ENCODE data around the gene CEBPA.
A peak's percentile ranks its signal among the peaks of the same experiment; 100 is the strongest.

The CEBPA gene

GRCh38 chr19:33310606-33311325 lies 8.4 kb upstream of the CEBPA start:
- no peak overlapping the region for H3K4me3 ChIP-seq (ENCODE audit: low read depth in 1 of 5, low read length in 5 of 5)
- no peak overlapping the region for H3K9ac ChIP-seq (ENCODE audit: low read length in 5 of 5)
- peaks cover 0 to 5% (median 0%) of the 10 kb centered on the region in 5 donors for H3K27me3 ChIP-seq (ENCODE audit: control insufficient read depth in 5 of 5, insufficient read depth in 4 of 5, low read length in 5 of 5)
- H3K4me1 ChIP-seq (ENCODE audit: control insufficient read depth in 5 of 5, insufficient read depth in 5 of 5, low read length in 5 of 5), result peaks cover 0 to 4% (median 0%) of the 10 kb centered on the region in 5 donors
- no peak overlapping the region for H3K27ac ChIP-seq (ENCODE audit: low read depth, low read length)
- peaks cover 0 to 3% (median 0%) of the 10 kb centered on the region in 5 donors for H3K9me3 ChIP-seq (ENCODE audit: control insufficient read depth in 5 of 5, low read length in 5 of 5)
- H3K36me3 ChIP-seq (ENCODE audit: control insufficient read depth in 5 of 5, insufficient read depth in 5 of 5, low read length in 5 of 5), result no peaks in the 10 kb centered on the region

DNA sequence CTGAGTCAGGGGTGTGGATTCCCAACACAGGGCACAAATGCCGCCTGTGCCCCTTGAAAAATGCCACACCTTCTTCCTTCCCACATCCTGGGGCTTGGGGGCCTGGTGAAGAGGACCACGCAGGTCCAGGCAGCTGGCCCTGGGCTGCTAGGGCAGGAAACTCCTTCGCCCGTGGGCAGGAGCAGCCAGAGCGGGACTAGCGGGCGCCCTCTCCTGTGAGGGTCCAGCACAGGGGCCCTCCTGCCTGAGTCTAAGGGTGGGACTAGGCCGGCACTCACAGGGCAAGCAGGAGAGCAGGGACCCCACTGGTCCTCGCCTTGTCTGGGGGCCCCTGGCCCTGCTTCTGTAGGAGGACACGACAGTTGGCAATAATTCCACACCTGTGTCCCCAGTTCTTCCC lies 7.5 kb upstream of the CEBPA start:
- H3K27ac ChIP-seq (ENCODE audit: low read depth, low read length), result no peak overlapping the region
- H3K4me1 ChIP-seq (ENCODE audit: control insufficient read depth in 5 of 5, insufficient read depth in 5 of 5, low read length in 5 of 5), result peaks cover 0 to 13% (median 0%) of the 10 kb centered on the region in 5 donors
- peaks cover 0 to 5% (median 0%) of the 10 kb centered on the region in 5 donors for H3K27me3 ChIP-seq (ENCODE audit: control insufficient read depth in 5 of 5, insufficient read depth in 4 of 5, low read length in 5 of 5)
- no peak overlapping the region for H3K4me3 ChIP-seq (ENCODE audit: low read depth in 1 of 5, low read length in 5 of 5)
- no peak overlapping the region for H3K9ac ChIP-seq (ENCODE audit: low read length in 5 of 5)
- H3K36me3 ChIP-seq (ENCODE audit: control insufficient read depth in 5 of 5, insufficient read depth in 5 of 5, low read length in 5 of 5), result no peaks in the 10 kb centered on the region
- peaks cover 0 to 3% (median 0%) of the 10 kb centered on the region in 5 donors for H3K9me3 ChIP-seq (ENCODE audit: control insufficient read depth in 5 of 5, low read length in 5 of 5)

GRCh38 chr19:33306853-33307792 lies 4.8 kb upstream of the CEBPA start:
- H3K4me3 ChIP-seq (ENCODE audit: low read depth in 1 of 5, low read length in 5 of 5), result no peak overlapping the region
- H3K36me3 ChIP-seq (ENCODE audit: control insufficient read depth in 5 of 5, insufficient read depth in 5 of 5, low read length in 5 of 5), result no peaks in the 10 kb centered on the region
- H3K4me1 ChIP-seq (ENCODE audit: control insufficient read depth in 5 of 5, insufficient read depth in 5 of 5, low read length in 5 of 5), result peaks cover 2 to 29% (median 16%) of the 10 kb centered on the region in 5 donors
- no peak overlapping the region for H3K9ac ChIP-seq (ENCODE audit: low read length in 5 of 5)
- H3K9me3 ChIP-seq (ENCODE audit: control insufficient read depth in 5 of 5, low read length in 5 of 5), result no peaks in the 10 kb centered on the region
- peaks cover 0 to 5% (median 0%) of the 10 kb centered on the region in 5 donors for H3K27me3 ChIP-seq (ENCODE audit: control insufficient read depth in 5 of 5, insufficient read depth in 4 of 5, low read length in 5 of 5)
- no peak overlapping the region for H3K27ac ChIP-seq (ENCODE audit: low read depth, low read length)

GRCh38 chr19:33306191-33306590 lies 3.9 kb upstream of the CEBPA start:
- H3K27me3 ChIP-seq (ENCODE audit: control insufficient read depth in 5 of 5, insufficient read depth in 4 of 5, low read length in 5 of 5), result peaks cover 0 to 5% (median 0%) of the 10 kb centered on the region in 5 donors
- peaks cover 2 to 32% (median 18%) of the 10 kb centered on the region in 5 donors for H3K4me1 ChIP-seq (ENCODE audit: control insufficient read depth in 5 of 5, insufficient read depth in 5 of 5, low read length in 5 of 5)
- H3K36me3 ChIP-seq (ENCODE audit: control insufficient read depth in 5 of 5, insufficient read depth in 5 of 5, low read length in 5 of 5), result no peaks in the 10 kb centered on the region
- H3K4me3 ChIP-seq (ENCODE audit: low read depth in 1 of 5, low read length in 5 of 5), result no peak overlapping the region
- no peaks in the 10 kb centered on the region for H3K9me3 ChIP-seq (ENCODE audit: control insufficient read depth in 5 of 5, low read length in 5 of 5)
- H3K9ac ChIP-seq (ENCODE audit: low read length in 5 of 5), result no peak overlapping the region
- H3K27ac ChIP-seq (ENCODE audit: low read depth, low read length), result no peak overlapping the region

DNA sequence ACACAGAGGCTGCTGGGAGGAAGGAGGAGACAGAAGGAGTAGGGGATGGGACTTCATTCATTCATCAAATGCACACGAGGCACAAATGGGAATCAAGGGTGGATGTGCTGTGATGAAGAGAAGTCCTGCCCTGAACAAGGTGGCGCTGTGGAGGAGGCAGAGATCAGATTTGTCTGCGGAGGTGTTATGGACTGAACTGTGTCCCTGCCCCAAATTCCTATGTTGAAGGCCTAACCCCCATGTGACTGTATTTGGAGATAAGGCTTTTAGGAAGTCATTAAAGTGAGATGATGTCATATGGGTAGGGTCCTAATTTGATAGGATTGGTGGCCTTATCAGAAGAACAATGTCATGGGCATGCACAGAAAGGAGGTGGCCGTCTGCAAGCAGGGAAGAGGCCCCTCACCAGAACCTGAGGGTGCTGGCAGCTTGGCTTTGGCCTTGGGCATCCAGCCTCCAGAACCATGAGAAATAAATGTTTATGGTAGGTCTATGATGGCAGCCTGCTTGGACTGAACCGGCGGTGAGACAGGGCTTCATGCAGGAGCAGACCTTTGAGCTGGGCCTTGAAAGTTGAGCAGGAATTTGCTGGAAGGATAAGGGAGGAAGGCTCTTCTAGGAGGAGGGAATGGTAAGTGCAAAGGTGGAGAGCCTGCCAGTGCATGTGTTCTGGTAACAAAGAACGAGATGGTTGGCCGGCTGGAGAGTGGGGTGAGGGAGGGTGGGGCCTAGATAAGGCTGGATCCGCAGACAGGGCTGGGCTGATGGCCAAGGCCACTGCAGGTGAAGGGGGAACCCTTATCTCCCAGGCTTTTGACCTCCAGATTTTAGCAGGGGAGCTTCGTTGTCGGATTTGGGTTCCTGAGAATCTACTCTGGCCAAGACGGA lies 2.7 kb upstream of the CEBPA start:
- peaks cover 0 to 5% (median 0%) of the 10 kb centered on the region in 5 donors for H3K36me3 ChIP-seq (ENCODE audit: control insufficient read depth in 5 of 5, insufficient read depth in 5 of 5, low read length in 5 of 5)
- peaks cover 2 to 43% (median 30%) of the 10 kb centered on the region in 5 donors for H3K4me1 ChIP-seq (ENCODE audit: control insufficient read depth in 5 of 5, insufficient read depth in 5 of 5, low read length in 5 of 5)
- H3K27ac ChIP-seq (ENCODE audit: low read depth, low read length), result no peak overlapping the region
- no peak overlapping the region for H3K9ac ChIP-seq (ENCODE audit: low read length in 5 of 5)
- no peaks in the 10 kb centered on the region for H3K9me3 ChIP-seq (ENCODE audit: control insufficient read depth in 5 of 5, low read length in 5 of 5)
- H3K4me3 ChIP-seq (ENCODE audit: low read depth in 1 of 5, low read length in 5 of 5), result peak overlapping the region in 1 of 5 donors; percentile 26
- no peaks in the 10 kb centered on the region for H3K27me3 ChIP-seq (ENCODE audit: control insufficient read depth in 5 of 5, insufficient read depth in 4 of 5, low read length in 5 of 5)

DNA sequence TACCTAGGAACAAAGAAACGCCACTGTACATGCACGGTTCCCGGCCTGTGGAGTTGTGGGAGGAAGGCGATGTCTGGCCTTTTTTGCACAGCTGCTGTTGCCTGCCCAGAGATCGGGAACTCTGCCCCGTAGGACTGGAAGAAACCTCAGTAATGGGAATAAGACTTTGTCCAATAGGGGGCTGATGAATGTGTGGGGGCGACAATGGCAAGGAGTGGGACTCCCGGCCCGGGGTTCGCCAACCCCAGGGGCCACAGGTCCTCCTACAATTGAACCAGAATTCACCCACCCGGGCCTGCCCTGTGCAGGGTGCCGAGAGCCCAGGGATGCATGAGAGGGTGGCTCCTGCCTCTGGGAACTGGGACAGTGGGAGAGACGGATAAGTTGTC lies 2.0 kb upstream of the CEBPA start:
- Histone ChIP-seq H3K27me3 (ENCODE audit: control insufficient read depth in 5 of 5, insufficient read depth in 4 of 5, low read length in 5 of 5) (no peaks in the 10 kb centered on the region), H3K9me3 (ENCODE audit: control insufficient read depth in 5 of 5, low read length in 5 of 5) (no peaks in the 10 kb centered on the region), H3K36me3 (ENCODE audit: control insufficient read depth in 5 of 5, insufficient read depth in 5 of 5, low read length in 5 of 5) (peaks cover 0 to 6% (median 0%) of the 10 kb centered on the region in 5 donors), H3K27ac (ENCODE audit: low read depth, low read length) (no peak overlapping the region), H3K9ac (ENCODE audit: low read length in 5 of 5) (peak overlapping the region in 2 of 5 donors; percentile 78 to 82), H3K4me3 (ENCODE audit: low read depth in 1 of 5, low read length in 5 of 5) (peak overlapping the region; percentile 60 to 93 (median 71)), H3K4me1 (ENCODE audit: control insufficient read depth in 5 of 5, insufficient read depth in 5 of 5, low read length in 5 of 5) (peaks cover 2 to 50% (median 37%) of the 10 kb centered on the region in 5 donors)

DNA sequence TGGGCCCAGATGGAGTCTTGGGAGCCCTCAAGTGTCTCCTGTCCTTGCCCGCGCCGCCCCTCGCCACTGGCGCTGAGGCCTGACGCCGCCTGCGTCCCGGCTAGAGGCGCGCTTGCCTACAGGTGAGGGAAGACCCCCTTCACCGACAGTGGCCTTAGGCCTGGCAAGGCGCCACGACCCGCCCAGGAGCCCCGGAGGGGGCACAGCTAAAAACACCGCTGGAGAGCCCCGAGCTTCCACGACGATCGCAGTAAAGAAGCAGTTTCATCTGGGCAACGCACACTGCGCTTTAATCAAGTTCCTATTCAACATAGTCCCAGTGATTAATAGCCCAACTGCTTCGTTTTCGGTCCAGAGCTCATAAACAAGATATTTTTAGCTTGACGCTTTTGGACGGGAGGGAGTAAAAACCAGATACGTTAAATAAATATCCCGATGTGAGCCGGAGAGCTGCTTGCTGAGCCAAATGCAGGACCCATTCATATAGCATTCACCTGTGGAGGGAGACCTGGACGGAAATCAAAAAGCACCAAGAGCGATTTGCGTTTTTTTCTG lies 1.5 kb upstream of the CEBPA start:
- no peaks in the 10 kb centered on the region for H3K9me3 ChIP-seq (ENCODE audit: control insufficient read depth in 5 of 5, low read length in 5 of 5)
- H3K9ac ChIP-seq (ENCODE audit: low read length in 5 of 5), result peak overlapping the region in 3 of 5 donors; percentile 59 to 82 (median 78)
- no peaks in the 10 kb centered on the region for H3K27me3 ChIP-seq (ENCODE audit: control insufficient read depth in 5 of 5, insufficient read depth in 4 of 5, low read length in 5 of 5)
- peaks cover 0 to 10% (median 0%) of the 10 kb centered on the region in 5 donors for H3K36me3 ChIP-seq (ENCODE audit: control insufficient read depth in 5 of 5, insufficient read depth in 5 of 5, low read length in 5 of 5)
- peaks cover 2 to 55% (median 42%) of the 10 kb centered on the region in 5 donors for H3K4me1 ChIP-seq (ENCODE audit: control insufficient read depth in 5 of 5, insufficient read depth in 5 of 5, low read length in 5 of 5)
- H3K27ac ChIP-seq (ENCODE audit: low read depth, low read length), result peak overlapping the region; percentile 83
- peak overlapping the region; percentile 60 to 93 (median 71) for H3K4me3 ChIP-seq (ENCODE audit: low read depth in 1 of 5, low read length in 5 of 5)

DNA sequence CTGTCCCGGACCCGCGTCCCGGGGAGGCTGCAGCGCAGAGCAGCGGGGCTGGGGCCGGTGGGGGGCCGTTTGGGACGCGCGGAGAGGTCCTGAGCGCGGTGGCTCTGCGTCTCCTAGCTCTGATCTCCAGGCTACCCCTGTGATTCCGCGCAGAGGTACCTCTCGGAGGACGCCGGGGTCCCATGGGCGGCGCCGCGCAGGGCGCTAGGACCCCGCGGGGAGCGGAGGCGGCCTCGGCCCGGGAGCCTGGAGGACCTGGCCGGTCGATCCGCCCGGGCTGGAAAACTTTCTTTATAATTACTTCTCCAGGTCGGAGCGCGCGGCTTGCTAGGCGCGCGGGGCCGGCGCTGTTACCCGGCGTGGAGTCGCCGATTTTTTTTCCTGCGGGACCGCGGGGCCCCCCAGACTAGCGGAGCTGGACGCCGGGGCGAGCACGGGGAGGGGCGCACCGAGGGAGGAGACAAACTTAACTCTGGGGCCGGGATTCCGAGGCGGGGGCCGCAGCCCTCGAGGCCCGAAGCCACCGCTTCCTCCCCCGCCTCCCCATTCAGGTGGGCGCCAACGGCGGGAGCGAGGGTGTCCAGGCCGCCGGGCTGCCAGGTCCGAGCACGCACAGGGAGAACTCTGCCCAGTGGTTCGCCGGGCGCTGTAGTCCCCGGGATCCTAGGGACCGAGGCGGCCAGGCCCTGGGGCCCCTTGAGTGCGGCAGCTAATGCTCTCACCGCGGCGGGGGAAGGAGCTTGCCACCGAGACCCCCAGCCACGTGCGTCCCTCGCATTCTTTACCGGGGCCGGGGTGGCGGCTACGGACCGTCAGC lies 848 bp upstream of the CEBPA start:
- no peaks in the 10 kb centered on the region for H3K9me3 ChIP-seq (ENCODE audit: control insufficient read depth in 5 of 5, low read length in 5 of 5)
- peak overlapping the region; percentile 83 for H3K27ac ChIP-seq (ENCODE audit: low read depth, low read length)
- peaks cover 2 to 62% (median 47%) of the 10 kb centered on the region in 5 donors for H3K4me1 ChIP-seq (ENCODE audit: control insufficient read depth in 5 of 5, insufficient read depth in 5 of 5, low read length in 5 of 5)
- no peaks in the 10 kb centered on the region for H3K27me3 ChIP-seq (ENCODE audit: control insufficient read depth in 5 of 5, insufficient read depth in 4 of 5, low read length in 5 of 5)
- H3K9ac ChIP-seq (ENCODE audit: low read length in 5 of 5), result peak overlapping the region in 4 of 5 donors; percentile 59 to 82 (median 70)
- H3K36me3 ChIP-seq (ENCODE audit: control insufficient read depth in 5 of 5, insufficient read depth in 5 of 5, low read length in 5 of 5), result peaks cover 0 to 10% (median 0%) of the 10 kb centered on the region in 5 donors
- peak overlapping the region in 4 of 5 donors; percentile 68 to 93 (median 74) for H3K4me3 ChIP-seq (ENCODE audit: low read depth in 1 of 5, low read length in 5 of 5)
